ENCODE results near the gene PIGW. TPM values are rescaled to one million over a fixed set of nuclear protein-coding genes. Genes with fewer than 3 reads are reported as not detected.
A peak's percentile ranks its signal among the peaks of the same experiment; 100 is the strongest.

PIGW gene
- total and polyA plus RNA-seq, 2 donors (not counting 1 experiment from before 2014, with no cell fraction given), result 2.6 to 10.1 TPM

GRCh38 chr17:36578671-36579070 lies 43.9 kb downstream of the PIGW start:
- Histone ChIP-seq H3K36me3 (ENCODE audit: control insufficient read depth, insufficient read depth, low read length) (peaks cover 6% of the 10 kb centered on the region), H3K4me3 (replicated peaks in 1 of 4; ENCODE audit: control extremely low read depth in 1 of 4, insufficient read depth in 1 of 4, low read depth in 3 of 4, low read length in 4 of 4) (no peak overlapping the region), H3K4me1 (ENCODE audit: control insufficient read depth, extremely low read depth, insufficient read depth, low read length) (no peaks in the 10 kb centered on the region), H3K79me2 (ENCODE audit: control insufficient read depth, insufficient read depth, low read length) (peaks cover 26% of the 10 kb centered on the region), H4K20me1 (ENCODE audit: control insufficient read depth, extremely low read depth, insufficient read depth, low read length) (no peaks in the 10 kb centered on the region), H3K9ac (ENCODE audit: insufficient read depth, low read length) (no peak overlapping the region), H3K9me3 (ENCODE audit: control insufficient read depth, insufficient read depth, low read depth, low read length) (no peaks in the 10 kb centered on the region), H3K4me2 (ENCODE audit: extremely low read depth, insufficient read depth, low read length) (no peak overlapping the region), H3K27me3 (ENCODE audit: control insufficient read depth, insufficient read depth, low read length) (no peaks in the 10 kb centered on the region), H2AFZ (ENCODE audit: low read length) (no peak overlapping the region), H3K27ac (ENCODE audit: insufficient read depth, low read length) (no peak overlapping the region)
- TF ChIP-seq, protein P1, sequence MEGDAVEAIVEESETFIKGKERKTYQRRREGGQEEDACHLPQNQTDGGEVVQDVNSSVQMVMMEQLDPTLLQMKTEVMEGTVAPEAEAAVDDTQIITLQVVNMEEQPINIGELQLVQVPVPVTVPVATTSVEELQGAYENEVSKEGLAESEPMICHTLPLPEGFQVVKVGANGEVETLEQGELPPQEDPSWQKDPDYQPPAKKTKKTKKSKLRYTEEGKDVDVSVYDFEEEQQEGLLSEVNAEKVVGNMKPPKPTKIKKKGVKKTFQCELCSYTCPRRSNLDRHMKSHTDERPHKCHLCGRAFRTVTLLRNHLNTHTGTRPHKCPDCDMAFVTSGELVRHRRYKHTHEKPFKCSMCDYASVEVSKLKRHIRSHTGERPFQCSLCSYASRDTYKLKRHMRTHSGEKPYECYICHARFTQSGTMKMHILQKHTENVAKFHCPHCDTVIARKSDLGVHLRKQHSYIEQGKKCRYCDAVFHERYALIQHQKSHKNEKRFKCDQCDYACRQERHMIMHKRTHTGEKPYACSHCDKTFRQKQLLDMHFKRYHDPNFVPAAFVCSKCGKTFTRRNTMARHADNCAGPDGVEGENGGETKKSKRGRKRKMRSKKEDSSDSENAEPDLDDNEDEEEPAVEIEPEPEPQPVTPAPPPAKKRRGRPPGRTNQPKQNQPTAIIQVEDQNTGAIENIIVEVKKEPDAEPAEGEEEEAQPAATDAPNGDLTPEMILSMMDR (conservative IDR thresholded peaks at IDR 0.05 in 1 of 2, IDR thresholded peaks at IDR 0.05 in 1 of 2; ENCODE audit: low read depth in 1 of 2, low read length in 2 of 2), result no peak
- TF ChIP-seq EZH2 (IDR thresholded peaks at IDR 0.05; ENCODE audit: low read length, missing control alignments), result no peak
- DNase-seq (ENCODE audit: low read depth in 2 of 2), result peak in 1 of 2 donors; percentile 59

DNA sequence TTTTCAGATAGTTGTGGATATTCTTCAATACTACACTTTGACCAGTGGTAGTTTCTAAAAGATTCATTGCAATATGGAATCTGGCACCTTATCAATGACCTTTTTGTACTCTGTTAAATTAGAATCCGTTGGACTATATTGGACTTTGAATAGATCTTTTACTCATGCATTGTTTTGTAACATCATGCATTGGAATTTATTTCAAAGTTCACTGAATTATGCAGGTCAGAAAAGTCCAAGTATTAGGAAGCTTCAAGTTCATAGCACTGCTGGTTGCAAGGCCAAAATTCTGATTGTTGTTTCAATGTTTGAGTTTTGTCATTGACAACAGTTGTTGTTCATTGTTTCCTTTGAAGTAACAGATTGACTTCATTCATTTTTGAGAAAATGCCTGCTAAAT lies 49.0 kb downstream of the PIGW start:
- no peaks in the 10 kb centered on the region for H3K27me3 ChIP-seq (ENCODE audit: control insufficient read depth, insufficient read depth, low read length)
- H2AFZ ChIP-seq (ENCODE audit: low read length), result no peak overlapping the region
- no peak overlapping the region for H3K4me2 ChIP-seq (ENCODE audit: extremely low read depth, insufficient read depth, low read length)
- no peak overlapping the region for H3K27ac ChIP-seq (ENCODE audit: insufficient read depth, low read length)
- H4K20me1 ChIP-seq (ENCODE audit: control insufficient read depth, extremely low read depth, insufficient read depth, low read length), result no peaks in the 10 kb centered on the region
- H3K36me3 ChIP-seq (ENCODE audit: control insufficient read depth, insufficient read depth, low read length), result peaks cover 16% of the 10 kb centered on the region
- no peaks in the 10 kb centered on the region for H3K4me1 ChIP-seq (ENCODE audit: control insufficient read depth, extremely low read depth, insufficient read depth, low read length)
- DNase-seq (ENCODE audit: low read depth in 2 of 2), result no peak
- no peaks in the 10 kb centered on the region for H3K9me3 ChIP-seq (ENCODE audit: control insufficient read depth, insufficient read depth, low read depth, low read length)
- peaks cover 2% of the 10 kb centered on the region for H3K79me2 ChIP-seq (ENCODE audit: control insufficient read depth, insufficient read depth, low read length)
- TF ChIP-seq, protein P1 (conservative IDR thresholded peaks at IDR 0.05 in 1 of 2, IDR thresholded peaks at IDR 0.05 in 1 of 2; ENCODE audit: low read depth in 1 of 2, low read length in 2 of 2), result no peak
- no peak for TF ChIP-seq EZH2 (IDR thresholded peaks at IDR 0.05; ENCODE audit: low read length, missing control alignments)
- H3K9ac ChIP-seq (ENCODE audit: insufficient read depth, low read length), result no peak overlapping the region
- H3K4me3 ChIP-seq (replicated peaks in 1 of 4; ENCODE audit: control extremely low read depth in 1 of 4, insufficient read depth in 1 of 4, low read depth in 3 of 4, low read length in 4 of 4), result no peak overlapping the region

DNA sequence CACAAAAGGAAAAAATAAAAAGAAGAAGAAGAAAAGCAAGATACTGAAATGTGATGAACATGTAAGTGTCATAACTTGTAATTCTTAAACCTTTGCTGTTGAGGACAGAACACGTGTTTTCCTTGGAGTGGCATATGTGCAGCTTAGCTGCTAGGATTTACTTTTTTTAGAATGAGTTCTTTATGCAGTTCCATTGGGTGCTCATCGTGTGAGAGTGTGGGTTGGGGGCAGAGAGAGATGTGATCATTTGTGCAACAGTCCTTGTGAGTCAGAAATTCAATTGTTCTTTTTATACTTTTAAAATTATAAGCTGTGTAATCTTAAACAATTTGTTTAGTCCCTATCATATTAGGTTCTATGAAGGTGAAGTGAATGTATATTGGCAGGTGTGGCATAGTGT lies 51.4 kb downstream of the PIGW start:
- Histone ChIP-seq H4K20me1 (ENCODE audit: control insufficient read depth, extremely low read depth, insufficient read depth, low read length) (no peaks in the 10 kb centered on the region), H3K36me3 (ENCODE audit: control insufficient read depth, insufficient read depth, low read length) (peaks cover 13% of the 10 kb centered on the region), H3K27ac (ENCODE audit: insufficient read depth, low read length) (no peak overlapping the region), H3K27me3 (ENCODE audit: control insufficient read depth, insufficient read depth, low read length) (no peaks in the 10 kb centered on the region), H3K4me3 (replicated peaks in 1 of 4; ENCODE audit: control extremely low read depth in 1 of 4, insufficient read depth in 1 of 4, low read depth in 3 of 4, low read length in 4 of 4) (no peak overlapping the region), H3K4me1 (ENCODE audit: control insufficient read depth, extremely low read depth, insufficient read depth, low read length) (peaks cover 2% of the 10 kb centered on the region), H3K4me2 (ENCODE audit: extremely low read depth, insufficient read depth, low read length) (no peak overlapping the region), H3K9ac (ENCODE audit: insufficient read depth, low read length) (no peak overlapping the region), H3K79me2 (ENCODE audit: control insufficient read depth, insufficient read depth, low read length) (no peaks in the 10 kb centered on the region), H3K9me3 (ENCODE audit: control insufficient read depth, insufficient read depth, low read depth, low read length) (no peaks in the 10 kb centered on the region), H2AFZ (ENCODE audit: low read length) (no peak overlapping the region)
- no peak for DNase-seq (ENCODE audit: low read depth in 2 of 2)
- TF ChIP-seq EZH2 (IDR thresholded peaks at IDR 0.05; ENCODE audit: low read length, missing control alignments), result no peak
- TF ChIP-seq, protein P1 (conservative IDR thresholded peaks at IDR 0.05 in 1 of 2, IDR thresholded peaks at IDR 0.05 in 1 of 2; ENCODE audit: low read depth in 1 of 2, low read length in 2 of 2), result no peak

Other genes with a start within 250 kb of the PIGW start
- gene TBC1D3G, start 211.1 kb upstream of the PIGW start, total RNA-seq, result not detected in 2 replicates
- gene TBC1D3G, start 211.1 kb upstream of the PIGW start, polyA plus RNA-seq, result not detected in 2 replicates
- gene TBC1D3H, start 146.6 kb upstream of the PIGW start, total RNA-seq, result not detected in 2 replicates
- not detected in 2 replicates for gene TBC1D3H, start 146.6 kb upstream of the PIGW start, polyA plus RNA-seq
- 26.7 and 29.1 TPM in 2 replicates for gene ZNHIT3, start 48.3 kb upstream of the PIGW start, total RNA-seq
- gene ZNHIT3, start 48.3 kb upstream of the PIGW start, polyA plus RNA-seq, result 44.5 and 51.0 TPM in 2 replicates
- gene MYO19, start 119 bp upstream of the PIGW start, total RNA-seq, result 26.2 and 31.5 TPM in 2 replicates
- 18.7 and 25.2 TPM in 2 replicates for gene MYO19, start 119 bp upstream of the PIGW start, polyA plus RNA-seq
- gene GGNBP2, start 9.9 kb downstream of the PIGW start, total RNA-seq, result 63.2 and 77.0 TPM in 2 replicates
- 63.3 and 81.9 TPM in 2 replicates for gene GGNBP2, start 9.9 kb downstream of the PIGW start, polyA plus RNA-seq
- gene DHRS11, start 56.9 kb downstream of the PIGW start, total RNA-seq, result 3.6 and 5.9 TPM in 2 replicates
- gene DHRS11, start 56.9 kb downstream of the PIGW start, polyA plus RNA-seq, result 4.6 and 10.9 TPM in 2 replicates
- gene MRM1, start 66.6 kb downstream of the PIGW start, total RNA-seq, result 6.9 TPM in 2 replicates
- 2.5 and 4.4 TPM in 2 replicates for gene MRM1, start 66.6 kb downstream of the PIGW start, polyA plus RNA-seq